H9 (cell line): Measurements from ENCODE around the gene WBP1L. TPM values are rescaled to one million over a fixed set of nuclear protein-coding genes. Genes with fewer than 3 reads are reported as not detected.

Source experiments
- DNase-seq: peaks from one replicate; pipeline ENCODE4 v3.0.0-alpha.2; 2017
- H2AFZ ChIP-seq: one replicate; pipeline ENCODE4 v1.6.1; 2013; ENCODE audit warnings: mild to moderate bottlenecking, low read length, control low read depth, moderate library complexity
- H2AK5ac ChIP-seq: 2 replicates; pipeline ENCODE4 v1.6.1; 2013; ENCODE audit warnings: low read length, control low read depth, mixed read lengths; ENCODE audit not compliant: insufficient read length
- H2BK120ac ChIP-seq: one replicate; pipeline ENCODE4 v1.6.1; 2013; ENCODE audit warnings: low read depth, mild to moderate bottlenecking, low read length, control low read depth, inconsistent platforms; ENCODE audit not compliant: poor library complexity, severe bottlenecking
- H2BK12ac ChIP-seq: 2 replicates; pipeline ENCODE4 v1.6.1; 2013; ENCODE audit warnings: low read length, control low read depth, mixed read lengths, low read depth; ENCODE audit not compliant: insufficient read length
- H2BK15ac ChIP-seq: 2 replicates; pipeline ENCODE4 v1.6.1; 2013; ENCODE audit warnings: low read depth, low read length, control low read depth
- H2BK20ac ChIP-seq: one replicate; pipeline ENCODE4 v1.6.1; 2013; ENCODE audit warnings: low read depth, mild to moderate bottlenecking, low read length, control low read depth, inconsistent platforms; ENCODE audit not compliant: poor library complexity, severe bottlenecking
- H2BK5ac ChIP-seq: 2 replicates; pipeline ENCODE4 v1.6.1; 2013; ENCODE audit warnings: low read length, control low read depth, mixed read lengths; ENCODE audit not compliant: insufficient read length
- H3K14ac ChIP-seq: 2 replicates; pipeline ENCODE4 v1.6.1; 2013; ENCODE audit warnings: low read length, control low read depth; ENCODE audit not compliant: insufficient read depth
- H3K18ac ChIP-seq: 2 replicates; pipeline ENCODE4 v1.6.1; 2013; ENCODE audit warnings: low read depth, mild to moderate bottlenecking, mixed read lengths, low read length, control low read depth; ENCODE audit not compliant: insufficient read length
- H3K23ac ChIP-seq: 2 replicates; pipeline ENCODE4 v1.6.1; 2013; ENCODE audit warnings: low read length, control low read depth, mixed read lengths, low read depth; ENCODE audit not compliant: insufficient read length
- H3K23me2 ChIP-seq: 2 replicates; pipeline ENCODE4 v1.6.1; 2013; ENCODE audit warnings: low read depth, mild to moderate bottlenecking, mixed read lengths, low read length, control low read depth; ENCODE audit not compliant: insufficient read length, poor library complexity, severe bottlenecking
- H3K27ac ChIP-seq: 2 replicates; pipeline ENCODE4 v1.5.1; 2013; ENCODE audit warnings: low read length, control low read depth, mixed read lengths, low read depth; ENCODE audit not compliant: insufficient read length
- H3K27me3 ChIP-seq: 2 replicates; pipeline ENCODE4 v1.6.1; 2013; ENCODE audit warnings: low read length, control low read depth, inconsistent platforms; ENCODE audit not compliant: insufficient read depth
- H3K4ac ChIP-seq: 2 replicates; pipeline ENCODE4 v1.6.1; 2013; ENCODE audit warnings: low read depth, mild to moderate bottlenecking, control low read depth, inconsistent platforms, low read length, moderate library complexity
- H3K4me1 ChIP-seq: 2 replicates; pipeline ENCODE4 v1.6.1; 2013; ENCODE audit warnings: low read length, control low read depth, inconsistent platforms; ENCODE audit not compliant: insufficient read depth
- H3K4me2 ChIP-seq: 2 replicates; pipeline ENCODE4 v1.6.1; 2013; ENCODE audit warnings: low read length, control low read depth, mixed read lengths; ENCODE audit not compliant: insufficient read length, insufficient read depth
- H3K56ac ChIP-seq: 2 replicates; pipeline ENCODE4 v1.6.1; 2013; ENCODE audit warnings: low read depth, mild to moderate bottlenecking, mixed read lengths, low read length, control low read depth; ENCODE audit not compliant: insufficient read length
- H3K79me1 ChIP-seq: 2 replicates; pipeline ENCODE4 v1.6.1; 2013; ENCODE audit warnings: low read depth, mild to moderate bottlenecking, moderate library complexity, low read length, control low read depth, inconsistent platforms; ENCODE audit not compliant: insufficient read depth, poor library complexity, severe bottlenecking
- H3K79me2 ChIP-seq: 2 replicates; pipeline ENCODE4 v1.6.1; 2013; ENCODE audit warnings: low read length, control low read depth, inconsistent platforms; ENCODE audit not compliant: insufficient read depth
- H3K9ac ChIP-seq: 2 replicates; pipeline ENCODE4 v1.6.1; 2013; ENCODE audit warnings: low read length, control low read depth, mixed read lengths; ENCODE audit not compliant: insufficient read length; ENCODE audit errors: extremely low read depth
- H3K9me3 ChIP-seq: one replicate; pipeline ENCODE4 v1.6.1; 2013; ENCODE audit warnings: low read depth, low read length, inconsistent platforms; ENCODE audit not compliant: control insufficient read depth
- H3T11ph ChIP-seq: one replicate; pipeline ENCODE4 v1.6.1; 2013; ENCODE audit warnings: mild to moderate bottlenecking, low read length, control low read depth, inconsistent platforms
- H4K20me1 ChIP-seq: one replicate; pipeline ENCODE4 v1.6.1; 2013; ENCODE audit not compliant: control insufficient read depth, insufficient read length, insufficient read depth
- H4K5ac ChIP-seq: 2 replicates; pipeline ENCODE4 v1.6.1; 2013; ENCODE audit warnings: low read depth, mild to moderate bottlenecking, mixed read lengths, low read length, control low read depth; ENCODE audit not compliant: insufficient read length
- H4K8ac ChIP-seq: replicated peaks from 2 replicates; pipeline ENCODE4 v1.6.1; 2013; ENCODE audit warnings: low read length, control low read depth, mixed read lengths, low read depth; ENCODE audit not compliant: insufficient read length
- H4K91ac ChIP-seq: 2 replicates; pipeline ENCODE4 v1.6.1; 2013; ENCODE audit warnings: low read depth, mild to moderate bottlenecking, moderate library complexity, mixed read lengths, low read length, control low read depth; ENCODE audit not compliant: insufficient read length
- H3K27ac Mint-ChIP-seq, 3 experiments: 2 replicates in 2 of 3; 3 replicates in 1 of 3; pipeline ENCODE4 v1.8.0; 2020 to 2021; ENCODE audit warnings: mixed read lengths in 3 of 3, mild to moderate bottlenecking in 1 of 3, moderate library complexity in 1 of 3
- H3K27me3 Mint-ChIP-seq: 2 replicates; pipeline ENCODE4 v1.8.0; 2021; ENCODE audit warnings: low read depth, mild to moderate bottlenecking, moderate library complexity, mixed read lengths
- H3K36me3 Mint-ChIP-seq, 3 experiments: 2 replicates in 2 of 3; 3 replicates in 1 of 3; pipeline ENCODE4 v1.8.0; 2020 to 2021; ENCODE audit warnings: low read depth in 3 of 3, mixed read lengths in 3 of 3; ENCODE audit not compliant: insufficient read depth in 1 of 3
- H3K4me1 Mint-ChIP-seq, 2 experiments: 2 replicates each; pipeline ENCODE4 v1.8.0; 2020; ENCODE audit warnings: mixed read lengths in 2 of 2
- H3K4me3 Mint-ChIP-seq, 2 experiments: 2 replicates in 1 of 2; 3 replicates in 1 of 2; pipeline ENCODE4 v1.8.0; 2020 to 2021; ENCODE audit warnings: mild to moderate bottlenecking in 2 of 2, mixed read lengths in 2 of 2, moderate library complexity in 1 of 2
- H3K9me3 Mint-ChIP-seq, 2 experiments: 2 replicates in 1 of 2; 3 replicates in 1 of 2; pipeline ENCODE4 v1.8.0; 2020; ENCODE audit warnings: mild to moderate bottlenecking in 2 of 2, mixed read lengths in 2 of 2, moderate library complexity in 1 of 2
- CTCF ChIP-seq: fragments of 200-600 bp; sonication (generic); conservative IDR thresholded peaks from 3 replicates; pipeline ENCODE4 v1.8.0; 2021; ENCODE audit warnings: antibody characterized with exemption, mild to moderate bottlenecking
- WGBS: extraction: QIAGEN DNeasy Blood & Tissue Kit; methylation state at CpG from one replicate; pipeline ENCODE4 v1.1.7; 2013; ENCODE audit warnings: missing lambda C conversion rate, low lambda C conversion rate, mixed read lengths; ENCODE audit not compliant: insufficient read length; ENCODE audit errors: extremely low coverage; 5-methylcytosine and 5-hydroxymethylcytosine counted together
- total RNA-seq: library from RNA; stranded (reverse); gene quantifications from 2 replicates; pipeline ENCODE4 v1.2.1, GENCODE V29; 2021

Gene WBP1L
- total RNA-seq, 1 experiment from 2014 or later = 23.8 TPM

- peaks cover 6 to 15% of the 10 kb centered on the region in 2 experiments; a peak in 3 of 4 replicates for H3K4me1 Mint-ChIP-seq
- Histone ChIP-seq H4K5ac (no peak overlapping the region), H3K9me3 (no peaks in the 10 kb centered on the region), H3K79me2 (no peaks in the 10 kb centered on the region), H3K27ac (no peak overlapping the region), H2BK12ac (no peak overlapping the region), H3K27me3 (no peaks in the 10 kb centered on the region), H2BK120ac (no peak overlapping the region), H3T11ph (no peak overlapping the region), H3K9ac (no peak overlapping the region), H2BK20ac (no peak overlapping the region), H3K14ac (no peak overlapping the region), H3K4me1 (no peaks in the 10 kb centered on the region), H3K18ac (no peak overlapping the region), H3K56ac (no peak overlapping the region), H3K79me1 (no peaks in the 10 kb centered on the region), H2BK5ac (no peak overlapping the region), H2BK15ac (no peak overlapping the region), H3K4me2 (no peak overlapping the region), H3K23me2 (no peaks in the 10 kb centered on the region), H4K91ac (no peak overlapping the region), H4K20me1 (no peaks in the 10 kb centered on the region), H2AFZ (no peak overlapping the region), H4K8ac (no peak overlapping the region), H2AK5ac (no peak overlapping the region), H3K23ac (no peak overlapping the region), H3K4ac (no peak overlapping the region)
- H3K9me3 Mint-ChIP-seq = peaks cover 0 to 3% of the 10 kb centered on the region in 2 experiments; a peak in 2 of 5 replicates
- H3K27me3 Mint-ChIP-seq = no peaks in the 10 kb centered on the region
- no peak for DNase-seq
- TF ChIP-seq CTCF = no peak
- no peak overlapping the region for H3K4me3 Mint-ChIP-seq
- H3K36me3 Mint-ChIP-seq = peaks cover 0 to 2% (median 0%) of the 10 kb centered on the region in 3 experiments; a peak in 1 of 7 replicates
- no CpG with 5 or more reads among the region's 9 CpGs for WGBS
- H3K27ac Mint-ChIP-seq = no peak overlapping the region; a peak in 1 of 7 replicates
Observed at GRCh38 chr10:102752266-102752930, 8.7 kb downstream of the WBP1L start.
